WTC11 (cell line): ENCODE results near the gene MTG1. TPM values are rescaled to one million over a fixed set of nuclear protein-coding genes. Genes with fewer than 3 reads are reported as not detected.
"Not testable (repeated sequence)": the region's sequence is repeated elsewhere in the genome, so short reads cannot be mapped to it uniquely, and the experiment has no call there.

ENCODE experiments used
- ATAC-seq: fragments of 200-7000 bp; cut with Tn5 transposase; 2 replicates; pipeline ENCODE4 v1.10.0; 2021; ENCODE audit warnings: mild to moderate bottlenecking, moderate library complexity
- CTCF ChIA-PET: fragments of 300-600 bp; sonication (Branson Sonifier 250); formaldehyde crosslinking; loops from one replicate; lab custom pipeline; 2021; ENCODE audit warnings: antibody characterized with exemption; lab: Charles Lee
- POLR2A ChIA-PET: fragments of 350-600 bp; sonication (Branson Sonifier 250); formaldehyde crosslinking; loops from one replicate; lab custom pipeline; 2021; ENCODE audit warnings: antibody characterized with exemption; lab: Charles Lee
- DNase-seq: peaks from one replicate; pipeline ENCODE4 v3.0.0; 2021; ENCODE audit warnings: low spot score
- H3K27ac Mint-ChIP-seq: 2 replicates; pipeline ENCODE4 v1.8.0; 2021; ENCODE audit warnings: mixed read lengths
- H3K27me3 Mint-ChIP-seq: 2 replicates; pipeline ENCODE4 v1.8.0; 2021; ENCODE audit warnings: low read depth, mild to moderate bottlenecking, moderate library complexity, mixed read lengths
- H3K36me3 Mint-ChIP-seq: 2 replicates; pipeline ENCODE4 v1.8.0; 2021; ENCODE audit warnings: mixed read lengths
- H3K4me1 Mint-ChIP-seq: 2 replicates; pipeline ENCODE4 v1.8.0; 2022; ENCODE audit warnings: mixed read lengths
- H3K4me3 Mint-ChIP-seq: 2 replicates; pipeline ENCODE4 v1.8.0; 2021; ENCODE audit warnings: mild to moderate bottlenecking, moderate library complexity, mixed read lengths
- H3K9me3 Mint-ChIP-seq: 2 replicates; pipeline ENCODE4 v1.8.0; 2021; ENCODE audit warnings: mixed read lengths
- ARID4B ChIP-seq: sonication (generic); formaldehyde crosslinking; IDR thresholded peaks from 2 replicates; pipeline ENCODE4 v1.8.0; 2023; ENCODE audit warnings: missing genetic modification reagents, mild to moderate bottlenecking, borderline replicate concordance
- FOXJ3 ChIP-seq: sonication (generic); formaldehyde crosslinking; IDR thresholded peaks from 2 replicates; pipeline ENCODE4 v1.9.0; 2021; ENCODE audit warnings: missing genetic modification reagents, mild to moderate bottlenecking, borderline replicate concordance
- FOXK1 ChIP-seq: sonication (generic); formaldehyde crosslinking; IDR thresholded peaks from 2 replicates; pipeline ENCODE4 v1.8.0; 2022; ENCODE audit warnings: mild to moderate bottlenecking, moderate library complexity, missing genetic modification reagents
- FOXP4 ChIP-seq: sonication (generic); formaldehyde crosslinking; IDR thresholded peaks from 2 replicates; pipeline ENCODE4 v1.8.0; 2022; ENCODE audit warnings: mild to moderate bottlenecking, missing genetic modification reagents
- IRF1 ChIP-seq: sonication (generic); formaldehyde crosslinking; IDR thresholded peaks from 2 replicates; pipeline ENCODE4 v1.8.0; 2023; ENCODE audit warnings: missing genetic modification reagents
- NFE2L1 ChIP-seq: sonication (generic); formaldehyde crosslinking; IDR thresholded peaks from 2 replicates; pipeline ENCODE4 v1.8.1; 2023; ENCODE audit warnings: missing genetic modification reagents
- TP53 ChIP-seq: sonication (generic); formaldehyde crosslinking; IDR thresholded peaks from 2 replicates; pipeline ENCODE4 v1.8.1; 2023; ENCODE audit warnings: mild to moderate bottlenecking, missing genetic modification reagents
- ZNF671 ChIP-seq: fragments of 250-450 bp; sonication (Bioruptor Pico); IDR thresholded peaks from 2 replicates; pipeline ENCODE4 v1.8.0; 2021; ENCODE audit warnings: mild to moderate bottlenecking
- total RNA-seq: library from RNA; stranded (reverse); gene quantifications from 3 replicates; pipeline ENCODE4 v1.2.3, GENCODE V29; 2021
- TF ChIP-seq, protein P1 (sequence below): sonication (generic); formaldehyde crosslinking; IDR thresholded peaks from 2 replicates; pipeline ENCODE4 v1.8.1; 2023; ENCODE audit warnings: mild to moderate bottlenecking, missing genetic modification reagents, borderline replicate concordance

The MTG1 gene
- total RNA-seq, 1 experiment from 2014 or later, result 63.0 TPM

GRCh38 chr10:133467286-133467911 is 73.4 kb downstream of the MTG1 start:
- Mint-ChIP-seq H3K27me3 (peaks cover 6% of the 10 kb centered on the region), H3K36me3 (peaks cover 67% of the 10 kb centered on the region)
- DNase-seq, result no peak
- POLR2A ChIA-PET, result no interaction called here
- TF ChIP-seq, protein P1, sequence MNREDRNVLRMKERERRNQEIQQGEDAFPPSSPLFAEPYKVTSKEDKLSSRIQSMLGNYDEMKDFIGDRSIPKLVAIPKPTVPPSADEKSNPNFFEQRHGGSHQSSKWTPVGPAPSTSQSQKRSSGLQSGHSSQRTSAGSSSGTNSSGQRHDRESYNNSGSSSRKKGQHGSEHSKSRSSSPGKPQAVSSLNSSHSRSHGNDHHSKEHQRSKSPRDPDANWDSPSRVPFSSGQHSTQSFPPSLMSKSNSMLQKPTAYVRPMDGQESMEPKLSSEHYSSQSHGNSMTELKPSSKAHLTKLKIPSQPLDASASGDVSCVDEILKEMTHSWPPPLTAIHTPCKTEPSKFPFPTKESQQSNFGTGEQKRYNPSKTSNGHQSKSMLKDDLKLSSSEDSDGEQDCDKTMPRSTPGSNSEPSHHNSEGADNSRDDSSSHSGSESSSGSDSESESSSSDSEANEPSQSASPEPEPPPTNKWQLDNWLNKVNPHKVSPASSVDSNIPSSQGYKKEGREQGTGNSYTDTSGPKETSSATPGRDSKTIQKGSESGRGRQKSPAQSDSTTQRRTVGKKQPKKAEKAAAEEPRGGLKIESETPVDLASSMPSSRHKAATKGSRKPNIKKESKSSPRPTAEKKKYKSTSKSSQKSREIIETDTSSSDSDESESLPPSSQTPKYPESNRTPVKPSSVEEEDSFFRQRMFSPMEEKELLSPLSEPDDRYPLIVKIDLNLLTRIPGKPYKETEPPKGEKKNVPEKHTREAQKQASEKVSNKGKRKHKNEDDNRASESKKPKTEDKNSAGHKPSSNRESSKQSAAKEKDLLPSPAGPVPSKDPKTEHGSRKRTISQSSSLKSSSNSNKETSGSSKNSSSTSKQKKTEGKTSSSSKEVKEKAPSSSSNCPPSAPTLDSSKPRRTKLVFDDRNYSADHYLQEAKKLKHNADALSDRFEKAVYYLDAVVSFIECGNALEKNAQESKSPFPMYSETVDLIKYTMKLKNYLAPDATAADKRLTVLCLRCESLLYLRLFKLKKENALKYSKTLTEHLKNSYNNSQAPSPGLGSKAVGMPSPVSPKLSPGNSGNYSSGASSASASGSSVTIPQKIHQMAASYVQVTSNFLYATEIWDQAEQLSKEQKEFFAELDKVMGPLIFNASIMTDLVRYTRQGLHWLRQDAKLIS, result no peak
- TF ChIP-seq FOXK1 (CRISPR knock-in tag), result no peak
- TF ChIP-seq FOXJ3 (CRISPR knock-in tag), result no peak
- TF ChIP-seq TP53 (CRISPR knock-in tag), result no peak
- TF ChIP-seq, all 79 proteins: peak for 0
- CTCF ChIA-PET, result no interaction called here
- Mint-ChIP-seq H3K27ac (no peak overlapping the region), H3K4me3 (no peak overlapping the region), H3K9me3 (peaks cover 74% of the 10 kb centered on the region), H3K4me1 (no peaks in the 10 kb centered on the region)
- no peak for ATAC-seq

DNA sequence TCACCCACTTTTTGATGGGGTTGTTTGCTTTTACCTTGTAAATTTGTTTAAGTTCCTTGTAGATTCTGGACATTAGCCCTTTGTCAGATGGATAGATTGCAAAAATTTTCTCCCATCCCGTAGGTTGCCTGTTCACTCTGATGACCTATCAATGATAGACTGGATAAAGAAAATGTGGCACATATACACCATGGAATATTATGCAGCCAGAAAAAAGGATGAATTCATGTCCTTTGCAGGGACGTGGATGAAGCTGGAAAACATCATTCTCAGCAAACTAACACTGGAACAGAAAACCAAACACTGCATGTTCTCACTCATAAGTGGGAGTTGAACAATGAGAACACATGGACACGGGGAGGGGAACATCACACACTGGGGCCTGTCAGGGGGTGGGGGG is 75.2 kb downstream of the MTG1 start:
- CTCF ChIA-PET, H3K4me3 Mint-ChIP-seq, DNase-seq, POLR2A ChIA-PET, H3K27ac Mint-ChIP-seq, H3K27me3 Mint-ChIP-seq, ATAC-seq, H3K4me1 Mint-ChIP-seq: not testable (repeated sequence)
- H3K9me3 Mint-ChIP-seq, result peaks cover 70% of the 10 kb centered on the region
- H3K36me3 Mint-ChIP-seq, result peaks cover 63% of the 10 kb centered on the region

GRCh38 chr10:133471300-133472109 is 77.5 kb downstream of the MTG1 start:
- Mint-ChIP-seq H3K9me3 (peaks cover 76% of the 10 kb centered on the region), H3K27me3 (peaks cover 11% of the 10 kb centered on the region), H3K27ac (no peak overlapping the region), H3K4me3 (no peak overlapping the region), H3K4me1 (no peaks in the 10 kb centered on the region)
- POLR2A ChIA-PET, result no interaction called here
- ATAC-seq (no peak), DNase-seq (no peak)
- TF ChIP-seq, protein P1, result no peak
- TF ChIP-seq IRF1 (CRISPR knock-in tag) (no peak), NFE2L1 (CRISPR knock-in tag) (no peak), ARID4B (CRISPR knock-in tag) (no peak), FOXP4 (CRISPR knock-in tag) (no peak), ZNF671 (CRISPR knock-in tag) (no peak)
- TF ChIP-seq, all 79 proteins: peak for 0
- H3K36me3 Mint-ChIP-seq, result peaks cover 68% of the 10 kb centered on the region
- CTCF ChIA-PET, result no interaction called here
